Myocyte (in vitro differentiated cells): Measurements from ENCODE around the gene RALGDS. TPM values are rescaled to one million over a fixed set of nuclear protein-coding genes. Genes with fewer than 3 reads are reported as not detected.

ENCODE experiments used
- DNase-seq: peaks from one replicate; pipeline ENCODE4 v3.0.0-alpha.2; 2012; ENCODE audit warnings: low read depth
- total RNA-seq: library from RNA; depleted of rRNA; stranded (reverse); fragments of >200 nt; gene quantifications from 2 replicates; pipeline ENCODE4 v1.2.3, GENCODE V29; 2014

Gene RALGDS
- total RNA-seq, 1 donor from 2014 or later: 11.3 TPM

- no peak for DNase-seq
Measured at GRCh38 chr9:133137451-133138231, 16.6 kb upstream of the RALGDS start.

DNA sequence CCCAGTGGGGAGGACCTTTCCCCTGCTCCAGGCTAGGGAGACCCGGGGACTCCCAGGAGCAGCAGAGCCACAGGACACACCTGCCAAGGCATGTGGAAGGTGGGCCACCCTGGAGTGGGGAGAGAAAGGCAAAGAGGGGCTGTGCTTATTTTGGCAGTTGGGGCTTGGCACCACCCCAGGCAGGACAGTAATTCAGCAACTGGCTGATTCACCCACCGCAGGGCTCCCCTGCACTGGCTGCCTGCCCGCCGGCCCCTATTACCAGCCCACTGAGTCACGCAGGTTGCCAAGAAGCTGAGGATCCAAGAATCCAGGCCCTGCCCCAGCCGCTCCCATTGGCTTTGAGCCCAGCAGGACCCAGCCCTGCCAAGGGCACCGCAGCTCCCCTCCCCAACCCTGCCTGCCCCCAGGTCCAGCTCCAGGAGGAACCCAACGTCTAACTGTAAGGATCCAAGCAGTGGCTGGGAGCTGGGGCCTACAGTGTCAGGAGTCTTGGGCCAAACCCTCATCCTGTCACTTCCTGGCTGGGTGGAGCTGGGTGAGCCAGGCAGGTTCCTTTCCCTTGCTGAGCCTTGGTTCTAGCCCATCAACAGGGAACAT lies 14.2 kb upstream of the RALGDS start:
- DNase-seq: peak; percentile 95

- no peak for DNase-seq
Measured at GRCh38 chr9:133134388-133135145, 13.5 kb upstream of the RALGDS start.

GRCh38 chr9:133133681-133134387 lies 12.8 kb upstream of the RALGDS start:
- DNase-seq: peak; percentile 96

DNA sequence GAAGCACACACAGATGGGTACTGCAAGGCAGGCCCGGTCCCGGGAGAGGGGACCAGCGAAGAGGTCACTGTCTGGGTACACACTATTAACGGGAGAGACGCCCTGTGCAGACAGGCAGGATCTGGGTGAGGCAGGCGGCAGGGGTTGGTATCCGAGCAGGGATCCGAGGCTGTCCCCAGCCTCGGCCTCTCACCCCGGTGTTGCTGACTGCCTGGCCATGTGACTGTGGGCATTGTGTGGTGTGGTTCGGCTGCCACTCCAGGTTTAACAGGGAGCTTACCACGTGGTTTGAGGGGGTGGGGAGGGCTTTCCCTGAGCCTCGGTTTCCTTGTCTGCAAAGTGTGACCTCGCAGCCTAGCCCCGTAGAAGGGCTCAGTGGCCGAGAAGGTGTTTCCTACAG lies 11.1 kb upstream of the RALGDS start:
- DNase-seq: no peak

DNA sequence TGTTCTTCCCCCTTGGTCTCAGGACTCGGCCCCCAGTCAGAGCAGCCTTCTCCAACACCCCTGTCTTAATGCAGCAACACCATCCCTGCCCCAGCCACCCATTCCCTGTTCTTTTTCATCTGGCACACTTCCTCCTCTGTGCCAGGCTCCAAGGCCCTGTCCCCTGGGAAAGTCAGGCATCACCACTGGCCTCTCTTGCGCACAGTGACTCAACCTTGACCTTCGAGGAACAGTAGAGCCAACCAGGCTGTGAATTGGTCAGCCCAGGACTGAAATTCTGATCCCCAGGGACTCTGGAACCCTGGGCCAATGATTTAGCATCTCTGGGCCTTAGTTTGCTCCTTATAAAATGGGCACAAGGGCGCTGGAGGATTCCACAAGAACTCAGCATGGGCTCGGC lies 10.5 kb upstream of the RALGDS start:
- no peak for DNase-seq

DNA sequence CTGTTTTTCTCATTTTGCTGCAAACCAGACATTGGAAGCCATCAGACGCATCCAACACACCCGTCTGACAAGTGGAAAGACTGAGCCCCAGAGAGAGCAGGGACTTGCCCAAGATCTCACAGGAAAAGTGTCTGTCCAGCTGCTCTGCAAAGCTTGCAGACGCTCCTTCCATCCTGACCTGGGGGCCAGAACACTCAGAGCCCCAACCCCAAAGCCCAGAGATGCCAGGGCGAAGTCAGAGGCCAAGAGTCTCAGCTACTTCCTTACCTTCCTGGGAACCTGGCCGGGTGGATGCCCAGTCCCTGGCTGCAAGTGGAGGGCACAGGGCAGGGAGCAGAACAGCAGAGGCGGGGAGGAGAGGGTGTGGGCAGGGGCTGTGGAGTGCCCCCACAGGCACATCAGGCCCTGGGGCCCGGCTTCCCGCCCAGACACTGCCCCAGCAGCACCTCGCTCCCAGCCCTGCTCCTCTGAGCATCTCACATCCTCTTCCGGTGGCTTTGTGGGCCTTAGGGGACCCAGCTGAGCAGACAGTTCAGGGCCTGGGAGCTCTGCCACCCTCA lies 9.7 kb upstream of the RALGDS start:
- DNase-seq: no peak

GRCh38 chr9:133129001-133129795 lies 8.2 kb upstream of the RALGDS start:
- DNase-seq: no peak

- DNase-seq: no peak
Measured at GRCh38 chr9:133128152-133128551, 7.1 kb upstream of the RALGDS start.

- no peak for DNase-seq
Measured at GRCh38 chr9:133127340-133127981, 6.4 kb upstream of the RALGDS start.

GRCh38 chr9:133126697-133127339 lies 5.8 kb upstream of the RALGDS start:
- peak; percentile 52 for DNase-seq

DNA sequence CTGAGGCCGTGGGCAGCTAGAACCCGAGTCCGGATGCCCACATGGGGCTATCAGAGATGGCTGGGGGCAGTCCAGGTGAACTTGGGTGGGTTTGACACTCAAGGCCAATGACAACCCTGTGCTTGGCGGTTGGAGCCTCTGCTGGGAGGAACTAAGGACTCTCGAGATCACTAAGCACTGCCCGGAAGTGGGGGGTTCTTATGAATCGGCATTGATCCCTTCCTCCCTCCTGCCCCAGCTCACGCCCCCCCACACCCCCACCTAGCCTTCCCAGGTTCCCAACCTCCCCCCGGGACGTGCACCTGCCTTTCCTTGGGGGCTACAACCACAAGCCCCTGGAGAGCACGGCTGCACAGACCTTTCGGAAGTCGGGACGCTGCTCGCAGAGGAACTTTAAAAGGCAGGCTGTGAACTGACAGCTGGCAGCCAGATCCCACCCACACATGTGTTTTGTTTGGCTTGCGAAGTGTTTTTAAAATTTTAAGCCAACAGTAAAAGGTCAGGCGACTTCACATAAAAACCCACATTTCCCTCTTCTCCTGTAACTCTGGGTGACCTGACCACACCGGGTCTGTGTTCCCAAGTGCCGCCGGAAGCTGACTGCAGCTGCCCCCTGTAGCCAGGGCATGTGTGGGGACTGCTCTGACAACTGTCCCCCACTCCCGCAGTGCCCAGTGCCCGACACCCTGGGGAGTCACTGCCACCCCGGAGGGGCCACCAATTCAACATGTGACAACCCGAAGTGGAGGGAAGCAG lies 5.1 kb upstream of the RALGDS start:
- DNase-seq: peak; percentile 63

DNA sequence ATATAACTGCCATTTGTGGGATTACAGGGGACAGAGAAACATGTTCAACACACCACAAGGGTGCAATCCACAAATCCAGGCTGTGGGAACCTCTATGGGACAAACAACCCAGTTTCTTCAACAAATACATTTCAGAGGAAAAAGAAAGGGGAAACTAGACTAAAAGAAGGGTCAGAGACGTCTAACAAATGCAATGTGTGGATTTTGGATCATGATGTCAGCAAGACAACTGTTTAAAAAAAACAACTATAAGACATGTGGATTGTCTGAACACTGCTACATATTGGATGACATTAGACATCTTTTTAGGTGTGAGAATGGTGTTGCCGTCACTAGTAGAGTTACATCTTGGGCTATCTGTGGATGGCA lies 3.9 kb upstream of the RALGDS start:
- DNase-seq: no peak

DNA sequence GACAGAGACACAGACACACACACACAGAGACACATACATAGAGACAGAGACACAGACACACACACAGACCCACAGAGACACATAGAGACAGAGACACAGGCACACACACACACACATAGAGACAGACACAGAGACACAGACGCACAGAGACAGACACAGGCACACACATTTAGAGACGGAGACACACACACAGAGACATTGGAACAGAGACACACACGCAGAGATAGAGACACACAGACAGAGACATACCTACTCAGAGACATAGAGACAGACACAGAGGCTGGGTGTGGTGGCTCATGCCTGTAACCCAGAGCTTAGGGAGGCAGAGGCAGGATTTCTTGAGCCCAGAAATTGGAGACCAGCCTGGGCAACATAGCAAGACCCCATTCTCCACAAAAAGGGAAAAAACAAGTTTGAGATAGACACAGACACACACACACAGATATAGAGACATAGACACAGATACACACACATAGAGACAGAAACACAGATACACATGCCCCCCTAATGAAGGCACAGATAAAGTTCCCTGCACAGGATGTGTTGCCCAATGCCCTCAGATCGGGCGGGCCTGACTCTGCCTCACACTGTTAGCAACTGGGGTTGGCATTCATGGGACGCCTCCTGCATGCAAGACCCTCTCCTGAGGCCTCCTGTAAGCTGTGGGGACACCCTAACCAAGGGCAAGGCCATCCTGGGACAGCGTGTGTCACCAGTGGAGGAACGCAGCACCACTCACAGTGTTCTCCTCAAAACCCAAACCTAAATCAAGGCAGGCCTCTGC lies 3.3 kb upstream of the RALGDS start:
- DNase-seq: no peak

DNA sequence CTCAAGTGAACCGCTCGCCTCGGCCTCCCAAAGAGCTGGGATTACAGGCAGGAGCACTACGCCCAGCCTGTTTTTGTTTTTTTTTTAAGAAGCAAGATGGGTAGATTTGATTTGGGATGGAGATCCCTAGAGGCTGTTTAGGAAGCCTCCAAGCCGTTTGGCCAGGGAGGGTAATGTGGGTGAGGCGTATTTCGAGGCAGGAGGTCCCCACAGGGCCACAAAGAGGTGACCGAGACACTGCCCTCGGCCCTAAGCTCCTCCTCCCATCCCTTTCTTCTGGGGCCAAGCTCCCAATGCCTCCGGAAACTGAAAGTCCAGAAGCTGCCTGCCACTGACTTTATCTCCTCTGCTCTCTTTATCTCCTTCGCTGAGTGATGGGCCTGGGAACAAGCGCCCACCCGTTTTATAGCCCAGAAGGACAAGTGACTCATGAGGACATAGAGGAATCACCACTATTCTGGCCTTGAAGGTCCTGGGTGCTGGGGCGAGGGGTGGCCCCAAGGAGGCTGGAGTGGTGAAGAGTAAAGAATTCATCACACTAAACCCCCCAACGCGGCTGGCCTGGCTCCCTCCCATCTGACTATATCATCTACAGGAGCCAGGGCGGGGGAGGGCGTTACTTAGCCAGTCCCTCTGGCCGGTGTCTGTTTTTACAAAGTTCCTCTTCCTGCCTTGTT lies 2.0 kb upstream of the RALGDS start:
- DNase-seq: no peak

DNA sequence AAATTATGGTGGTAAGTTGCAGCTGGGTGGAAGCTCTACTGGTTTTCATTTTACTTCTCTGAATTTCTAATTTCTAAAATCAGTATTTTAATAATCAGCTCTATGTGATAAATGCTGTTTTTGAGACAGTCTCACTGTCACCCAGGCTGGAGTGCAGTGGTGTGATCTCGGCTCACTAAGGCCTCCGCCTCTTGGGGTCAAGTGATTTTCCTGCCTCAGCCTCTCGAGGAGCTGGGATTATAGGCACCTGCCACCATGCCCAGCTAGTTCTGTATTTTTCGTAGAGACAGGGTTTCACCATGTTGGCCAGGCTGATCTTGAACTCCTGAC lies 1.5 kb upstream of the RALGDS start:
- DNase-seq: no peak

- peak; percentile 26 for DNase-seq
Measured at GRCh38 chr9:133121915-133122550, 993 bp upstream of the RALGDS start.
